Inflammatory macrophage treated with lipopolysaccharide for 1 hour (primary cell): ENCODE measurements around the gene MPPED2.

Experiments used
- DNase-seq, 2 donors: peaks; one replicate each; pipeline ENCODE4 v3.0.0-alpha.2; 2020 to 2022

The MPPED2 gene

DNA sequence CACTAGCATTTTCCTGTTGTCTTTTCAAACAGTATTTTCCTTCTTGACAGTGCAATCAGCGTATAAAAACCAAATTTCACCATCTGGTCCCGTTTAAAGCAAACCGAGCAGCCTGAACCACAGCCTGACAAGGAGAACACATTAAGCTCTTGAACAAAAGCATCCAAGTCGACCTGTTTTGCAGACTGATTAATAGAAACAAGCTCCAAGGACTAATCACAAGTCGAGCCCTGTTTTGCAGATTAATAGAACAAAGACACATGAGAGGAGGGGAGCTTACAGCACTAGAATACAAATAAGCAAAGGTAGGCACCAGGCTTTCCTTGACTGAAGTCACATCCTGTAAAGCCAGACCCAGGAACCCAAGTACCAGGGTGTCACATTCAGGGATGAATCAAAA lies 104.8 kb downstream of the MPPED2 start:
- DNase-seq, result no peak

DNA sequence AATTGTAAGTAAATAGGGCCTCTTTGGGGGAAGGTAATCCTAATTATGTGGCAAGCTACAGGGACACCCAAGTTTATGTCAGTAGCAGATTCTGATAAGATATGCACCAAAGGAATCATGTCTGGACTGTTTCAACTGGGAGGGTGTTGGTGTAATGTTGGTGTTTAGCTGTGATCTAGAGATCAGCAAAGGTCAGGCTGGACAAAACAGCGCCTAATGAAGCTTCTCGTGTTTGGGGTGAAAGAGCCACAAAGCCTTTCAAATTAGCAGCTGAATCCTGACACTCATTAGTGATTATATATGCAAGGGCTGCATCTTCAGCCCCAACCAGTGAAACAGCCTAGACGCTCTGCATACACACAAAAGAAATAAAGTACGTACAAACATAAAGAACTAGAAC lies 106.3 kb downstream of the MPPED2 start:
- no peak for DNase-seq

DNA sequence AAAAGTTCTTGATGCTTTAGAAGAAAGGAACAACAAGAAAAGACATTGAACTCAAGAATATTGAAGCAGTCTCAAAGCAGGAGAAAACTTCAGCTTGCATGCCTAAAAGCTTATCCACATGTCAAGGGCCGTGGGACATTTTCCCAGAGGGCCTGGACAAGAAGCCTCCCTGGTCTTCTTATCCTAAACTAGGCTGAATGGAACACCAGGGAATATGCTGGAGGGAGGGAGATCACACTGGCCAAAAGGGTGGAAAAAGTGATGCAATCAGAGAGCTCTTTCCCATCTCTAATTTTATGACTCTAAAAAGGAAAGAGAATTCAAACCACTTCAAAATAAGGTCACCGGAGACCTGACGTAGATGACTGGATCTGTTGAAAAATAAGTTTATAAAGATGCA lies 107.2 kb downstream of the MPPED2 start:
- no peak for DNase-seq

DNA sequence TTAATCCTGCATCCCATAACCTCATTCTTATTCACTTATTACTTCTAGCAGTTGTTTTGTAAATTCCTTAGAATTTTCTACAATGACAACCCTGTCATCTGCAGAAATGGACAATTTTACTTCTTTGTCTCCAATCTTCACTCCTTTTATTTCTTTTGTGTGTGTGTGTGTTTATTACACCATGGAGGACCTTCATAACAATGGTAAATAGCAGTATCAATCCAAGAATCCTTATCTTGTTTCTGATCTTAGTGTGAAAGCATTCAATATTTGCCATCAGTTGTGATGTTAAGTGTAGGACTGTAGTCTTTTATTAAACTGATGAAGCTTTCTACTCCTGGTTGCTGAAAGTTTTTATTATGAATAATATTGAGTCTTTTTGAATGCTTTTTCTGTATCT lies 109.1 kb downstream of the MPPED2 start:
- no peak for DNase-seq

DNA sequence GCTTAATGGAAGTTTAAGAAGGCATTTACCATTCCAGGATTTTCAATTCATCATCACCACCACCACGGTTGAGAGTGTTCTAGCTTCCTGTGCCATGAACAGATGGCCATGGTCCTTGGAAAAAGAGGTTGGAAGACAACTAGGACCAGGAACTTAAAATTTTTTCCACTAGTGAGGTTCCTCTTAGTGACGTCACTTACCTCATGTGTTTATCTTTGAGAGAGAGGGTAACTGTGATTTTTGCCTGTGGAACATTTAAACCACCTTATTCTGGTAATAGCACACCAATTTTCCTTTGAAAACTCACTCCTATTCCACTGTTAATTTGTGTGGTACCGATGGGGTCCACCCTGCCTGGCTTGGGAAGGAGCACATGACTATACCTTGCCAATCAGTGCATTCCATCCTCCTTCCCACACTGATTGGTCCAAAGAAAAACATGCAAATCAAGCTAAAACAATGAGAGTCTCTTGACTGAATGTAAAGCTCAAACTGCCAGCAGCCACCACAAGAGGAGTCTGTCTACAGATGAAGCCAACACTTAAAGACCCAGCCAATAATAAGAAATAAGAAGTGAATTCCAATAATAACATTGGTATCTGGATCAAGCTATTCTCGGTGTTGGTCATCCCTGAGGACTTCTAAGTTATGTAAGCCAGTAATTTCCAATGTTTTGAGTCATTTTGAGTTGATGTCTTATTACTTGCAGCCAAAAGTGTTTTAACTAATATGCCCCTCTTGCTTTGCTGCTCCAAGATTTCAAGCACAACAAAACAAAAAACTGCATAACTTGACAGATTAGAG lies 111.8 kb downstream of the MPPED2 start:
- DNase-seq, result no peak

DNA sequence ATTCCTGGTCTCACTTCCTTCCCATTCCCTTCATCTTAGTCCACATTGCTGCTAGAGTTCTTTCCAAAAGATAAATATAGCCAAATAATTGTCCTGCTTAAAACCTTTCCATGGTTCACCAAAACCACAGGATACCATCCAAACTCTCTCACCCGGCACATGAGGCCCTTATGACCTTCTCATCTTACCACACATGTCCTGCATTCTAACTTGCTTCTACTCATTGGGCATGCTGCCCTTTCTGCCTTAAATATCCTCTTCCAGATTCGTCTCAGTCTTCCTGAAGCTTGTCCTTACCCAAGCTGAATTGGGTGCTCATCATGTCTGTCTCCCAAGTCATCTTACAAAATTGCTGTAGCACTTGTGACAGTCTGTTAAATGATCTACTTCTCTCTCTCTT lies 114.9 kb downstream of the MPPED2 start:
- DNase-seq, result no peak

DNA sequence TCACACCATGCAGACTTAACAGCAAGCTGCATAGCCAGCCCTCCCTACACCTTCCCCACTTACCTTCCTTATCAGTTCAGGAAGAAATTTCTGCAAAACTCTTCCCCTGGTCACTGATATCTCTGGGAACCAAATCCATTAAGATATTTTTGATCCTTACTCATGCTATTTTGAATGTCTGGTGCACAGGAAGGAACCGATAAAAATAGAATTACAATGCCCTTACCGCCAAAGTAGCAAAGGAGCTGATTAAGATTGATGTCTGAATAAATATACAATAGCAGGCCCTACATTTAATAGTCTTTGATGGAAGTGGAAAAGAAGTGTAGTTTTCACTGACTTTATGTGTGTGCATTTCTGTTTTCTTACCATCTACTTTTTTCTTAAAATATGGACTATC lies 117.3 kb downstream of the MPPED2 start:
- DNase-seq, result no peak

DNA sequence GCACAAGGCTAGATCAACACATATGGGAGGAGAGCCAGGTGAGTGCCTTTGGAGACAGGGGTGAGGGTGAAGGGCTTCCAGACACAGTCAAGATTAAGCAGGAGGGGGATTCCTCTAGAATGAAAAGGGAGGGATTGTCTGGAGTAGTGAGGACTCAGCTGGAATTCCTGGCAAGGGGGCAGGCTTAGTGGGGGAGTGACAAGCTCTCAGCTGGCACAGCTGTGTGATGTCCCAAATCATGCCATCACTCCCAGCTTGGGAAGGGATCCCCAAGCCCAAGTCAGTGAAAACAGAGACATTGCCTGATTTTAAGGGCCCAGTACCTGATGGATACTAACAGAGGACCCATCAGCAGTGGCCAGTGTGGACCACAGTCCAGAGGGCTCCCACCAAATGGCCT lies 119.0 kb downstream of the MPPED2 start:
- DNase-seq, result no peak

DNA sequence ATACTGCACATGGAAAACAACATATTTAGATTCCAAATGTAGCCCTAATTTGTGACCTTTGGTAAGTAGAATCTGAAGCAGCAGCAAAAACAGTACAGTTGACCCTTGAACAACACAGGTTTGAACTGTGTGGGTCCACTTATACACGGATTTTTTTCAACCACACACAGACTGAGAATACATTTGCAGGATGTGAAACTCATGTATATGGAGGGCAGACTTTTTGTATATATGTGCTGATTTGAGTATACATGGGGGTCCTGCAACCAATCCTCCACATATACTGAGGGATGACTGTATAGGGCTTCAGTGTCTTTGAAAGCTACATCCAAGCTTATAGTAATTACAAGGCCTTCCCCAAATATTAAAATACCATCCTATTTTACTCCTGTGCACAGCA lies 120.5 kb downstream of the MPPED2 start:
- no peak for DNase-seq

DNA sequence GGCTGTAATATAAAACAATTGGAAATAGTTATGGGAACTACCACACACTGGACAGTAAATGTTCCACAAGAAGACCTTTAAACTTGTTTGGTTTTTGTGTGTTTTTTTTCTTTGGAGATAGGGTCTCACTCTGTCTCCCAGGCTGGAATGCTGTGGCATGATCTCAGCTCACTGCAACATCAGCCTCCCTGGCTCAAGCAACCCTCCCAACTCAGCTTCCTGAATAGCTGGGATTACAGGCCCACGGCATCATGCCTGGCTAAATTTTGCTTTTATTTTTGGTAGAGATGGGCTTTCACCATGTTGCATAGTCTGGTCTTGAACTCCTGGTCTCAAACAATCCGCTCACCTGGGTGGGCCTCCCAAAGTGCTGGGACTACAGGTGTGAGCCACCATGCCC lies 121.0 kb downstream of the MPPED2 start:
- no peak for DNase-seq

DNA sequence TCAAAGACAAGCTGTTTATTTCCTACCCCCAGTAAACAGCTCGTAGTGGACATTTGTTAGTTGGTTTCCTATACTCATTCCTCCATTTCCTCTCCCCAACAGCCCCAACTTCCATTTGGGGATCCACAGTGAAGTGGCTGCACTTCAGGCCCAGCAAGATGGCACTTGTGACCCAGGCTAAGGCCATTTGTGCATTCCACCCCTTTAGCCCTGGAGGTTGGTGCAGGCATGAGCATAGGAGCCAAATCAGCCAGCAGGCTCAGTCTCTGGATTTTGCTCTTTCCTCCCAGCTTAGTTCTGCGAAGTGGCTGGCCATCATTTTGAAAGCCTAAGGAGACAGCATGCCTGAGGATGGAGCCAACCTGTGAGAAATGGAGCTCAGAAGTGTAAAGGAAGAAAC lies 122.9 kb downstream of the MPPED2 start:
- DNase-seq, result no peak

DNA sequence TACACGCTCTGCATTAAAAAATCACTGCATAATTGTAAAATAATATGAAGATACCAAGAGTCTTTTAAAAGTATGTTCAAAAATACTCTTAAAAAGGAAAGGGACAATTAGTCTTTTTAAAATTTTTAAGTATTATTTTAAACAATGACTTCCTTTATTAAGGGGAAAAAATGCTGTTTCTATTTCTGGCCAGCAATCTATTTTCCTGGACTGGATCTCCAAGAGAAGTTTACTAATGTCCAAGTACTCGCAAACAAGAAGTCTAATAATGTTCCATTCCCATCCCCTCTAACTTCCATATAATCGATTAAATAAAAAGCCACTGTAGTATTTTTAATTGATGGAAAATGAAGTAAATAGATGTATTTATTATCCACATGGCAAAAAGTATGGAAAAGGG lies 123.7 kb downstream of the MPPED2 start:
- no peak for DNase-seq

DNA sequence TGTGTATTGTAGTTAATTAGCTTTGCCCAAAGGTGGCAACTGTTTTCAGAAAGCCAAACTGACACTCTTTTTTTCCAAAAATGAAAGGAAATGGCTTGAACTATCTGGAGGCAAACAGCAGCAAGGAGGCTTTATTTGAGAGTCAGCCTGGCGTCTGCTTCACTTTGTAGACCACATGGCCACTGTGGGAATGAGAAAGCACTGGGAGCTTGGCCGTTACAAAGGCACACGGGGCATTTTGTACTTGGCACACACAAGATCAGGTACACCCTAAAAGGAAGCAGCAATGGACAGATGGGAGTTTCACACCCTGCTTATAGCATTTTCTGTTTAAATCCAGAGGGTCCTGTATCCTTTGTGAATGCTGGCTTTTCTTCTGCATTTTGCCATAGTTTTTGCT lies 126.3 kb downstream of the MPPED2 start:
- no peak for DNase-seq

DNA sequence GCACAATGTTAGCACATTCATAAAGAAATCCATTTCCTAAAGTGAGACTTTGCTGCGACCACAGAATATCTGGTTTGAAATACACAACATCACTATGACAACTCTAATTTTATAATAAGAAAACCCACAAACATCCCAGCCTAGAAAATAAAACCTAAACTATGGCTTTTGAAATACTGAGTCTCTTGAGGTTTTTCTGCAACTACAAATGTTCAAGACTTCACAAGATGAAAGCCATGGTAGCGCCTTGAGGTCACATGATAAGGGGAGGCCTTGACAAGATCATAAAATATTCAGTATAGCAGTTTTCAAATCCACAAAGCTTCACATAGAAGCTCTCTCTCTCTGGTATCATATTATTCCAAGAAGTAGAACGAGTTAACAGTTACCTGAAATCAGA lies 126.8 kb downstream of the MPPED2 start:
- no peak for DNase-seq

DNA sequence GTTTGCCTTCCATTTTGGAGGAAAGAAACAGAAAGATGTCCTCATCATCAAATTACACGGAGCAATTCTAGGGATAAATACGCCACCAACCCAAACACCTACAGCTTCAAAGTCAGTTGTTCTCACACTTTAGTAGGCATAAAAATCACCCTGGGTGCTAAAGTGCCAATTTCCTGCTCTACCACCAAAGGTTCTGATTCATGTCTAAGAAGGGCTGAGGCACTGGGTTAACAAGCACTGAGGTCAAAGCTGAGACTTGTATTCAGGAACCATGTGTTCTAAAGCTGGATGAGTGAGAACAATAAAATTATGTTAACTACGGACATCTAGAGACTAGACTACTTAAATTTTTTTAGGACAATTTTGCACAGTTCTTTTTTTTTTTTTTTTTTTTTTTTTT lies 127.6 kb downstream of the MPPED2 start:
- no peak for DNase-seq

DNA sequence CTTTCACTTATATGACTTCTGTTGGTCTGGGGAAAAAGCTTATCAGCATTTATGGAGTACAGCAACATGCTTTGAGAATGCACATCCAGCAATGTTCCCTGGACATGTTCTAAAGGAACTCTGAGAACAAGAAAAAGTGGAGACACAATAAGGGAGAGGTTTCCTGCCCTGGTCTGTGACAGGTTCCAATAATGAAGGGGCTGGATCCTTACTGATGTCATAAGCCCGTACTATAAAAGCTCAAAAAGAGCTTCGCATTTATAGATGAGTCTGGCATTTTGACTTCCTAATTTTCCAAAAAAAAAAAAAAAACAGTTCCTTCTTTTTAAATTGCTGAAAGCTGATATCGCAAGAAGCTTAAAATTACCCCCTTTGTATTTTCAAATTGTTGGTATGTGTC lies 129.1 kb downstream of the MPPED2 start:
- peak; percentile 6 to 20 for DNase-seq

DNA sequence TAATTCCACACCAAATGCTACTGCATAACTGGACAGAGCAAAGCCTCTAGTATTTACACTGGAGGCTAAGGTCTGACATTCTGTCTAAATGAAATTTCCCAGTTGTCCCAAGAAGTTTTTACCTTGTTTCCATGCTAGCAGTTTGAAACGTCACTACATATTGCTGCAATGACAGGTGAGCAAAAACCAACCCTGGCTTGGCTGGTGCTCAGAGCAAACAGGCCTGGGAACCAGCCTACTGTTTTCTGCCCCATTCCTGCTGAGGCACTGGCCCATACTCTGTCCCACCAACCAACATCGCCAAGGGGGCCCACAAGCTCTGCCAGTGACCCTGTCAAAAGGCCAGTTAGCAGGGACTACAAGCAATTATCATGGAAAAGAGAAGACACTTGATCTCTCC lies 131.1 kb downstream of the MPPED2 start:
- DNase-seq, result no peak

DNA sequence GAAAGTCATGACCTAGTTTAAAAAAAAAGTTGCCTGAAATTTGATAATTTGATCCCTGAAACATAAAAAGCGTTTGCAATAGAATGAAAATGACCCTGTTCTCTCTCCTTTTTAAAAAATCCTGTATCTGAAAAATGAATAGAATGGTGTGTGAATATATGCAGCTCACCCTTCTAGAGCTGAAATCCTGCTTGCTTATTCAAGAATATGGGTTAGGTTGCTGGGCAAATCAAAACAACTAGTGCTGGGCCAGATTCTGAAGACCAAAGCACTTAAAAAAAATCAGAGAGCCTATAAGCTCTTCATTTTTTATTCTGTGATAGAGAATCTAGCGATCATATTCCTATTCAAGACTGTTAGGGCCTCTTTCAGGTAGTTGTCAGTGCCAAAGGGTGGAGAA lies 131.6 kb downstream of the MPPED2 start:
- DNase-seq, result no peak

DNA sequence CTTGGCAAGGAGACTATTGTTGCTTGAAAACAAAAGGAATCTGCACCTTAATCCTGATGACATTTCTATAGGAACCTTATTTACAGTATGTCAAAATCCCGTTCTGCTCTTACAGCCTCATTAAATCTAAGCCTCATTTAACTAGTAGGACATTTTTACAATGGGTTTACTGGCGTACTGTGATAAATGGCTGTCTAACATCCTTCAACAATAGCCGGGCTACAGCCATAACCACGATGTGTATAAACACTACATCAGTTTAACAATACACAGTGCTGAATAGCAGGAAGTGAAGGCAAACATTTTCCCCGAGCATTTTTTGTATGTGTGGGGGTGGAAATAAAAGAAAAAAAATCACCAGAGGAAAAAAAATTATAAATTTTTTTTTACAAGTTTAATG lies 132.0 kb downstream of the MPPED2 start:
- no peak for DNase-seq

DNA sequence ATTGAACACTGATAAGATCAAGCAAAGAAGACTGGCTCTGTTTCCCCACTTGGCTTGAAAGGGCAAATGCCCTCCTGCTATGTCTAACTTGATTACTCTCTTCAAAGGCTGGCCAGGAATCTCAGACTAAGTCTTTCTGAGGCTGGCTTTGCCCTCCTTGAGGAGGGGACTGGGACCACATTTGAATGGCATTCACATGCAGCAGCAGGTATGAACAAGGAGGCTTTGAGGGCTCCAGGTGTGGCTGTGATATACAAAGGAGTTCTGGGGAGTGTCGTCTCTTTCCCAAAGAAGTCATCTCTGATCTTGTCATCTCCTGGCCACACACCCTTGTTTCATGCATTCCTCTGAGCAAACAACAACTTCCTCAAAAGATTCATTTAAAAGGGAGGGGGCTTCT lies 132.4 kb downstream of the MPPED2 start:
- DNase-seq, result no peak

DNA sequence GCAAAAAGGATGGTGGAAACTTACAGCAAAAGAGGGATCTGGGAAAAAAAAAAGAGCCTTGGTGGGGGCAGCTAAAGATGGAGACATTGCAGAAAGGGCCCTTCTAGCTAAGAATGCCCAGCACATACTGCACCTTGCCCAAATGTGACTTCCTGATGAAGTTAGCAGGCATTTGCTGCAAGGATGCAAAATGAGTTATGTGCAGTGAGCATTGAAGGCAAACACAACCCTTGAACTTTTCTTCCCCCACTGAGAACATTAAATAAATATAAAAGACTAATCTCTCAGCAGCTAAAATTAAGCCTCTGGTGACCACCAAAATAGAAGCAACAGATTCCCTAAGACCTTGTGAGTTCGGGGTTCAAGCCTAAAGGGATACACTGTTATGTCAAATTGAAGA lies 133.3 kb downstream of the MPPED2 start:
- DNase-seq, result no peak

DNA sequence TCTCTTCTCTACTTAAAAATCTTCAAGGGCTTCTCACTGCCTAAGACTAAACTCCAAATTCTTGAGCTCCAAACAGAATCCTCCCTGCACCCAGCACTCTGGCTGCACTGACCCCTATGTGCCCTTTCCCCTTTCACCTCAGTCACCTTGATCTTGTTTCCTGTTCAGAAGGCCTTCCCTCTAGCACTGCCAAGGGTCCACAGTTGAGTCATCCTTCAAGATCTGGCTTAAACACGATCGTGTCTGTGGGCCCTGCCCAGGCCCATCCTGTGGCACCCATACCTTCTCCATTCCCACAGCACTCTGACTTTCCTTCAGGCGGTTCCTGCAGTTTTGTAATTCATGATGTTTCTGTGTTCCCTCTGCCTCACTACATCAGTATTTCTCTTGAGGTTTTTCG lies 134.0 kb downstream of the MPPED2 start:
- no peak for DNase-seq

DNA sequence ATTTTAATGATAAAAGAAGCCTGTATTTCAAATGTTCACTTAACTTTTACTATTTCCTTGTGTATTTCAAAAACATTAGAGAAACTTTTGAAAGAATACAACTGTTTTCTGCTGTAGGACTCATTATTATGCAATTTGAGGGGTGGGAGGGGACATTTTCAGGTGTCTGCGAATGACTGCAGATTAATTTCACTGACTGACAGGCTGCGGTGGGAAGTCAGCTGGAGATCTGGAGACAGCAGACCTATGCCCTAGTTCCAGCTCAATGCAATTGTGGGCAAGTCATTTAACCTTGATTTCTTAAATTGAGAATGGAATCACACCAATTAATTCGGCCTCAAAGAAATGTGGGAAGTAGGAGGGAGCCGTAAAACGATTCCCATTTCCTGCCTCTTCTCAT lies 134.5 kb downstream of the MPPED2 start:
- no peak for DNase-seq

DNA sequence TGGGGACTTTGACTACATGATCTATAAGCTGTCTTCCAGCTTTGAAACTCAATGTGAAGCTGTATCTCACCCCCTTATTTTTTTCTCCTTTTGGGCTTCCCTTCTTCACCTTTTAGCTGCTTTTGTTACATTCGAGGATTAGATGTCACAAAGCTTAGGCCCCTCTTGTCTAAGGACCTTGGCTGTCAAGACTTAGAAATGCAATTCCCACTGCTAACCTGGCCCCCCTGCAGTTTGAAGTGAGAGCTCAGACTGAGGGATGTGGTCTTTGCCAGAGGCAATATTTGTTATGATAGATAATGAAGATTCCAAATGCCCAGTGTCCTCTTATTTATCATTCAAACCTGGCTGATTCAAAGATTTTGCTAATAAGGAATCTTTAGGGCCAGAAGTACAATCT lies 135.0 kb downstream of the MPPED2 start:
- no peak for DNase-seq

DNA sequence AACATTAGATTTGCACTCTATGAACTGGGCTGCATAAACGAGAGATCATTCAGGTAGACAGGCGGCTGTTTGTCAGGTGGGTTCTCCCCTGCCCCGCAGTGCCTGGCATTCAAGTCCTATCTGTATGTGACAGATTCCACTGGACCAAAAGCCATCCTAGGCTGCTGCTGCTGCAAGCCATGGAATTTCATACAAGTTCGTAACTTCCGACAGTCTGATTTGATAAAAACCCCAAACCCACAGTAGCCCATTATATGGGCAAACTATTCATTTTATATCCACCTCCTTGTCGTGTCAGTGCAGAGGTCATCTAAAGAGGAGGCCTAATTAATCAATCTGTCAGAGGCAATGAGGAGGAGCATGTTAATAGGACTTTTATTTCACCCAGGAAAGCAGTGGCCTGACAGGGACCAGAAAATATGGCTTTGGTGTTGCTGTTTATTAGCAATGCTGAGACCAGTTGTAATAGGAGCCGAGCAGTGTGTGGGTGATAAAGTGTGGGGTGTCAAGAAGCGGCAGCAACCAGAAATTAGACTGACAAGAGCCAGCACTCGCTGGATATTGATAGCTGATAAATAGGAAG lies 139.0 kb downstream of the MPPED2 start:
- no peak for DNase-seq
